ENCODE measurements around the gene NRROS.

Gene NRROS

GRCh38 chr3:196651819-196652218, 12.3 kb downstream of the NRROS start:
- DNase-seq: no peak

- no peak for DNase-seq
Measured at GRCh38 chr3:196652961-196653795, 13.7 kb downstream of the NRROS start.

- no peak for DNase-seq
Measured at GRCh38 chr3:196654006-196654734, 14.7 kb downstream of the NRROS start.

GRCh38 chr3:196654735-196655090, 15.2 kb downstream of the NRROS start:
- DNase-seq: no peak

- no peak for DNase-seq
Measured at GRCh38 chr3:196655496-196655895, 16.0 kb downstream of the NRROS start.

GRCh38 chr3:196656213-196656612, 16.7 kb downstream of the NRROS start:
- no peak for DNase-seq

GRCh38 chr3:196659901-196660351, 20.4 kb downstream of the NRROS start:
- DNase-seq: no peak

GRCh38 chr3:196660381-196661166, 21.1 kb downstream of the NRROS start:
- peak; percentile 2 for DNase-seq

- DNase-seq: no peak
Measured at GRCh38 chr3:196661400-196661799, 21.9 kb downstream of the NRROS start.

GRCh38 chr3:196662033-196662432, 22.5 kb downstream of the NRROS start:
- no peak for DNase-seq

GRCh38 chr3:196662711-196663571, 23.4 kb downstream of the NRROS start:
- no peak for DNase-seq

GRCh38 chr3:196666001-196666867, 26.7 kb downstream of the NRROS start:
- peak; percentile 75 for DNase-seq

GRCh38 chr3:196667056-196667825, 27.7 kb downstream of the NRROS start:
- DNase-seq: no peak

- DNase-seq: no peak
Measured at GRCh38 chr3:196670339-196670738, 30.8 kb downstream of the NRROS start.

- no peak for DNase-seq
Measured at GRCh38 chr3:196673632-196674031, 34.1 kb downstream of the NRROS start.

GRCh38 chr3:196677353-196677752, 37.9 kb downstream of the NRROS start:
- no peak for DNase-seq

GRCh38 chr3:196677931-196678330, 38.4 kb downstream of the NRROS start:
- no peak for DNase-seq

- peak; percentile 46 for DNase-seq
Measured at GRCh38 chr3:196684548-196685407, 45.3 kb downstream of the NRROS start.

- no peak for DNase-seq
Measured at GRCh38 chr3:196686436-196686835, 46.9 kb downstream of the NRROS start.

- peak; percentile 12 for DNase-seq
Measured at GRCh38 chr3:196688349-196688748, 48.9 kb downstream of the NRROS start.
